GM12878 (cell line): ENCODE results near the gene IGFLR1. TPM values are rescaled to one million over a fixed set of nuclear protein-coding genes. Genes with fewer than 3 reads are reported as not detected.

Experiments
- BMI1 ChIP-seq: fragments of 450-650 bp; IDR thresholded peaks from 2 replicates; pipeline ENCODE4 v1.6.1; 2016; ENCODE audit warnings: mild to moderate bottlenecking, moderate library complexity, borderline replicate concordance
- BRCA1 ChIP-seq: IDR thresholded peaks from 2 replicates; pipeline ENCODE4 v1.6.1; 2011; ENCODE audit warnings: low read depth, low read length, improper control_type of control experiment
- CEBPB ChIP-seq, 2 experiments: fragments of 150-350 bp in 1 of 2; IDR thresholded peaks; 2 replicates each; pipeline ENCODE4 v1.6.1; 2012 to 2014; ENCODE audit warnings: low read depth in 2 of 2, low read length in 2 of 2, borderline replicate concordance in 1 of 2, inconsistent platforms in 1 of 2
- CREB1 ChIP-seq: IDR thresholded peaks from 2 replicates; pipeline ENCODE4 v1.6.1; 2012; ENCODE audit warnings: low read depth, mild to moderate bottlenecking, inconsistent platforms
- E2F8 ChIP-seq: fragments of 450-650 bp; IDR thresholded peaks from 2 replicates; pipeline ENCODE4 v1.6.1; 2018; ENCODE audit warnings: mild to moderate bottlenecking, low read depth, moderate library complexity; ENCODE audit not compliant: partially characterized antibody
- ETV6 ChIP-seq, 2 experiments: fragments of 450-650 bp in 1 of 2; IDR thresholded peaks in 1 of 2; conservative IDR thresholded peaks in 1 of 2; 2 replicates each; pipeline ENCODE4 v1.6.1; 2014; ENCODE audit warnings: antibody characterized with exemption in 1 of 2, borderline replicate concordance in 1 of 2, low read depth in 1 of 2, mild to moderate bottlenecking in 1 of 2, moderate library complexity in 1 of 2
- EZH2 ChIP-seq: IDR thresholded peaks from 2 replicates; pipeline ENCODE4 v1.6.1; 2012; ENCODE audit warnings: low read depth, mild to moderate bottlenecking, control low read depth, inconsistent platforms, low read length, borderline replicate concordance; ENCODE audit not compliant: control insufficient read depth
- FOS ChIP-seq: IDR thresholded peaks from 3 replicates; pipeline ENCODE4 v1.6.1; 2011; ENCODE audit warnings: borderline replicate concordance; ENCODE audit not compliant: insufficient read length; ENCODE audit errors: extremely low read depth
- IKZF2 ChIP-seq, 2 experiments: fragments of 450-650 bp; IDR thresholded peaks; 2 replicates each; pipeline ENCODE4 v1.6.1; 2017; ENCODE audit warnings: mild to moderate bottlenecking in 2 of 2, moderate library complexity in 2 of 2
- IRF4 ChIP-seq: IDR thresholded peaks from 2 replicates; pipeline ENCODE4 v1.6.1; 2011; ENCODE audit warnings: low read depth, low read length
- JUNB ChIP-seq: IDR thresholded peaks from 2 replicates; pipeline ENCODE4 v1.6.1; 2016; ENCODE audit warnings: antibody characterized with exemption, mild to moderate bottlenecking
- KAT2A ChIP-seq: conservative IDR thresholded peaks from 2 replicates; pipeline ENCODE4 v1.6.1; 2011; ENCODE audit warnings: low read depth, low read length; ENCODE audit not compliant: control insufficient read depth
- MTA3 ChIP-seq: IDR thresholded peaks from 2 replicates; pipeline ENCODE4 v1.6.1; 2012; ENCODE audit warnings: low read length, inconsistent platforms, borderline replicate concordance
- MXI1 ChIP-seq: fragments of 150-350 bp; IDR thresholded peaks from 2 replicates; pipeline ENCODE4 v1.6.1; 2011; ENCODE audit warnings: low read depth, mild to moderate bottlenecking, inconsistent platforms, low read length, improper control_type of control experiment
- NBN ChIP-seq: fragments of 450-650 bp; IDR thresholded peaks from 2 replicates; pipeline ENCODE4 v1.6.1; 2016
- PAX5 ChIP-seq: IDR thresholded peaks from 2 replicates; pipeline ENCODE4 v1.6.1; 2011; ENCODE audit warnings: low read depth, low read length, borderline replicate concordance
- POLR2AphosphoS5 ChIP-seq: IDR thresholded peaks from 2 replicates; pipeline ENCODE4 v1.6.1; 2011; ENCODE audit warnings: mild to moderate bottlenecking, low read length, inconsistent platforms
- SIX5 ChIP-seq: IDR thresholded peaks from 2 replicates; pipeline ENCODE4 v1.6.1; 2011; ENCODE audit warnings: mild to moderate bottlenecking, low read depth, low read length, moderate library complexity; ENCODE audit not compliant: severe bottlenecking
- SMAD1 ChIP-seq: fragments of 450-650 bp; IDR thresholded peaks from 2 replicates; pipeline ENCODE4 v1.6.1; 2018; ENCODE audit warnings: mild to moderate bottlenecking, low read depth; ENCODE audit not compliant: partially characterized antibody
- SP1 ChIP-seq: IDR thresholded peaks from one replicate; pipeline ENCODE4 v1.6.1; 2011; ENCODE audit warnings: low read depth, low read length
- YBX1 ChIP-seq: fragments of 450-650 bp; IDR thresholded peaks from 2 replicates; pipeline ENCODE4 v1.6.1; 2016; ENCODE audit warnings: antibody characterized with exemption
- ZNF207 ChIP-seq: fragments of 450-650 bp; IDR thresholded peaks from 2 replicates; pipeline ENCODE4 v1.6.1; 2014; ENCODE audit warnings: antibody characterized with exemption, mild to moderate bottlenecking, borderline replicate concordance
- polyA plus RNA-seq, 11 experiments: library from polyadenylated mRNA; depleted of rRNA in 4 of 11; unstranded in 6 of 11; stranded (reverse) in 5 of 11; fragments of >200 nt; fragmentation: Nextera tagmentation in 4 of 11; fragmentation: Illumina TruSeq in 1 of 11; extraction: Ambion mirVana in 4 of 11; extraction: Trizol in 1 of 11; gene quantifications; 1 replicate in 1 of 11; 2 replicates in 10 of 11; pipeline versions ENCODE4 v1.2.1 to v1.2.3, GENCODE V29; 2011 to 2016; ENCODE audit warnings: inconsistent platforms in 2 of 11, missing spikeins in 2 of 11, low read depth in 1 of 11
- total RNA-seq, 4 experiments: library from RNA; depleted of rRNA in 3 of 4; stranded (reverse); fragments of >200 nt in 3 of 4; fragmentation: Illumina TruSeq in 1 of 4; extraction: Trizol in 1 of 4; gene quantifications; 2 replicates each; pipeline versions ENCODE4 v1.2.1 to v1.2.3, GENCODE V29; 2013 to 2021
- TF ChIP-seq, protein P1 (sequence below): fragments of 450-650 bp; conservative IDR thresholded peaks from 2 replicates; pipeline ENCODE4 v1.6.1; 2017; ENCODE audit warnings: mild to moderate bottlenecking, moderate library complexity
- TF ChIP-seq, protein P2 (sequence below): IDR thresholded peaks from 2 replicates; pipeline ENCODE4 v1.6.1; 2011; ENCODE audit warnings: borderline replicate concordance, low read depth, mild to moderate bottlenecking, moderate library complexity, low read length; ENCODE audit not compliant: insufficient read depth, poor library complexity, severe bottlenecking

IGFLR1 gene
- total and polyA plus RNA-seq, 10 of the 15 experiments (the other 5 are each of a cell fraction or from before 2014, with no cell fraction given): 2.5 to 39.9 (median 24.8) TPM

GRCh38 chr19:35742121-35742724 lies at the start of gene IGFLR1 (continued):
- no peak for TF ChIP-seq E2F8
- TF ChIP-seq CEBPB (IDR thresholded peaks at IDR 0.05; ENCODE audit: borderline replicate concordance in 1 of 2, low read depth in 2 of 2, low read length in 2 of 2): no peak
- TF ChIP-seq SIX5: no peak
- TF ChIP-seq JUNB: no peak
- TF ChIP-seq CREB1: peak; percentile 91
- peak in 1 of 2 experiments; percentile 75; a peak in 2 of 4 replicates for TF ChIP-seq ETV6 (conservative IDR thresholded peaks at IDR 0.05 in 1 of 2, IDR thresholded peaks at IDR 0.05 in 1 of 2; ENCODE audit: borderline replicate concordance in 1 of 2, low read depth in 1 of 2)
- no peak for TF ChIP-seq FOS
- TF ChIP-seq BMI1: 0 out of 2 replicates have a peak, but pooled peaks have one; percentile 13
- TF ChIP-seq ZNF207: 0 out of 2 replicates have a peak, but pooled peaks have one; percentile 18
- TF ChIP-seq MTA3: peak; percentile 77; the same call in 1 of the 2 replicates
- 0 out of 2 replicates have a peak, but pooled peaks have one; percentile 21 for TF ChIP-seq EZH2
- peak; percentile 86; the same call in 1 of the 2 replicates for TF ChIP-seq NBN
- TF ChIP-seq, protein P1, sequence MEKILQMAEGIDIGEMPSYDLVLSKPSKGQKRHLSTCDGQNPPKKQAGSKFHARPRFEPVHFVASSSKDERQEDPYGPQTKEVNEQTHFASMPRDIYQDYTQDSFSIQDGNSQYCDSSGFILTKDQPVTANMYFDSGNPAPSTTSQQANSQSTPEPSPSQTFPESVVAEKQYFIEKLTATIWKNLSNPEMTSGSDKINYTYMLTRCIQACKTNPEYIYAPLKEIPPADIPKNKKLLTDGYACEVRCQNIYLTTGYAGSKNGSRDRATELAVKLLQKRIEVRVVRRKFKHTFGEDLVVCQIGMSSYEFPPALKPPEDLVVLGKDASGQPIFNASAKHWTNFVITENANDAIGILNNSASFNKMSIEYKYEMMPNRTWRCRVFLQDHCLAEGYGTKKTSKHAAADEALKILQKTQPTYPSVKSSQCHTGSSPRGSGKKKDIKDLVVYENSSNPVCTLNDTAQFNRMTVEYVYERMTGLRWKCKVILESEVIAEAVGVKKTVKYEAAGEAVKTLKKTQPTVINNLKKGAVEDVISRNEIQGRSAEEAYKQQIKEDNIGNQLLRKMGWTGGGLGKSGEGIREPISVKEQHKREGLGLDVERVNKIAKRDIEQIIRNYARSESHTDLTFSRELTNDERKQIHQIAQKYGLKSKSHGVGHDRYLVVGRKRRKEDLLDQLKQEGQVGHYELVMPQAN: no peak
- peak; percentile 84 for TF ChIP-seq SP1
- TF ChIP-seq POLR2AphosphoS5: peak; percentile 95
- peak; percentile 92 for TF ChIP-seq PAX5
- TF ChIP-seq KAT2A: no peak
- peak; percentile 89 for TF ChIP-seq SMAD1
- no peak for TF ChIP-seq BRCA1
- TF ChIP-seq IKZF2 (IDR thresholded peaks at IDR 0.05): peak; percentile 77 to 81
- TF ChIP-seq, protein P2, sequence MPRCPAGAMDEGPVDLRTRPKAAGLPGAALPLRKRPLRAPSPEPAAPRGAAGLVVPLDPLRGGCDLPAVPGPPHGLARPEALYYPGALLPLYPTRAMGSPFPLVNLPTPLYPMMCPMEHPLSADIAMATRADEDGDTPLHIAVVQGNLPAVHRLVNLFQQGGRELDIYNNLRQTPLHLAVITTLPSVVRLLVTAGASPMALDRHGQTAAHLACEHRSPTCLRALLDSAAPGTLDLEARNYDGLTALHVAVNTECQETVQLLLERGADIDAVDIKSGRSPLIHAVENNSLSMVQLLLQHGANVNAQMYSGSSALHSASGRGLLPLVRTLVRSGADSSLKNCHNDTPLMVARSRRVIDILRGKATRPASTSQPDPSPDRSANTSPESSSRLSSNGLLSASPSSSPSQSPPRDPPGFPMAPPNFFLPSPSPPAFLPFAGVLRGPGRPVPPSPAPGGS: peak; percentile 40
- peak; percentile 93 for TF ChIP-seq IRF4
- no peak for TF ChIP-seq YBX1
- peak; percentile 80; the same call in 1 of the 2 replicates for TF ChIP-seq MXI1
